Measurements from ENCODE around the gene DNAH5.
"Not testable (repeated sequence)": the region's sequence is repeated elsewhere in the genome, so short reads cannot be mapped to it uniquely, and the experiment has no call there.

The DNAH5 gene

GRCh38 chr5:13831351-13831750 is 113.1 kb downstream of the DNAH5 start:
- no peak for DNase-seq

- no peak for DNase-seq
Measured at GRCh38 chr5:13830536-13830935, 114.0 kb downstream of the DNAH5 start.

DNA sequence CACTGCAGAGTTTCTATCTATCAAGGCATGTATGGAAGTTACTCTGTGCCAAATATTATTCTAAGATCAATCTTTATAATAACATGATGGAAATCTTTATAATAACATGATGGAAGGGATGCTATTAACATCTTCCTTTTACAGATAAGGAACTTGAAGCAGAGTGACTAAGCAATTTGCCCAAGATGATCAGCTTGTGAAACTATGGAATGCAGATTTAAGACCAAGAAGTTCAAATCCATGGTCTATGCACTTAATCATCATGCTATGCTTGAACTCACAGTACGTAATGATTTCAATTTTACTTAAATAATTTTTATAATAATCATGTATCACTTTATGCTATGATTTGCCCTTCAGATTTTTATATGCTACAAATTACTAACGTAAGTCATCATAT is 123.1 kb downstream of the DNAH5 start:
- DNase-seq: no peak

DNA sequence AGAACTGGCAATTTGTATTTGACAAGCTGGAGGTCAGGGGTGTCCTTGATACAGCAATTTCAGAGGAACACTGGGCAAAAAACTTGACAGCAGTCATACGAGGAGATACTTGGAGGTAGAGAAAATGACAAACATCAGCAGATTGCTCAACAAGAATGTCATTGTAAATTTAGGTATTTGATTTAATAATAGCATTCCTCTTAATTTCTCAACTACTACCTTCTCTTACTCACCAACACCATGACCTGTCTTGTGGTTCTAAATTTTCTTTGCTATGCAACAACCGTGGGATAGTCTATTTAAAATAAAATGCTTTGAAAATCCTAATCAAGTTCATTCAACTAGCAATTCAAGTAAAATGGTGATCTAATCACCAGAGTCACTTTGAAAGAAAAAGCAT is 128.4 kb downstream of the DNAH5 start:
- DNase-seq: no peak

DNA sequence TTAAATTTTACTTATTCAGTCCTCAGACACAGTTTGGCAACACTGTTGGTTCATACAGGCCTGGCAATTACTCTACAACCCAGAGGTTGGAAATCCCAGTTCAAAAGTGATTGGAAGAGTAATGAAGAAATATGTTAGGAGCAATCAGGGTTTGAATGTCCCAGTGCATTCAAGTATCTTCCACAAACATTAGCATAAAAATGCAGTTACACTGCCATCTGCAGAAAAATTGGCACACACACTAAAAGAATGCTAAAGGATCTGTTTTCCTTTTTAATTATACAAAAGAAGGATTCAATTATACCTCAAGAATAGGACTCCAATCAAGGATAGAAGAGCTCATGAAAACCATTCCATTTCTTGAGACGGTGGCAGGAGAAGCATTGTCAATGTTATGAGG is 130.2 kb downstream of the DNAH5 start:
- no peak for DNase-seq

DNA sequence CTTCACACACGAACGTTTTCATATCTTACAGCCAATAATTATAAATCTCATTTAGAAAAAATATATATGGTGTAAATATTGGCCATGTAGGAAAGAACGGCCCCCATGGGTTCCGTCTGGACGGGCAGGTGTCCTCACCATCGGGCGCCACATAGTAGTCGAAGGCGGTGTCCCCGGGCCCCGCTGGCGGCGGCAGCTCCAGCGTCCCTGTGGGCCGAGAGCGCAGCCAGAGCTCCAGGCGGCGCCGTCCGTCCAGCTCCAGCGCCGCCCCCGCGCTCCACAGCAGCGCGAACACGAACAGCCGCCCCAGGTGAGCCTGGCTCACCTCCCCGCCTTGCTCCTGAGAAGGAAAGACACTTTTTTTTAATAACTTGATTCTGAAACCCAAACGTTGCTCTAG is 134.6 kb downstream of the DNAH5 start:
- DNase-seq: no peak

GRCh38 chr5:13804336-13804735 is 140.2 kb downstream of the DNAH5 start:
- no peak for DNase-seq

DNA sequence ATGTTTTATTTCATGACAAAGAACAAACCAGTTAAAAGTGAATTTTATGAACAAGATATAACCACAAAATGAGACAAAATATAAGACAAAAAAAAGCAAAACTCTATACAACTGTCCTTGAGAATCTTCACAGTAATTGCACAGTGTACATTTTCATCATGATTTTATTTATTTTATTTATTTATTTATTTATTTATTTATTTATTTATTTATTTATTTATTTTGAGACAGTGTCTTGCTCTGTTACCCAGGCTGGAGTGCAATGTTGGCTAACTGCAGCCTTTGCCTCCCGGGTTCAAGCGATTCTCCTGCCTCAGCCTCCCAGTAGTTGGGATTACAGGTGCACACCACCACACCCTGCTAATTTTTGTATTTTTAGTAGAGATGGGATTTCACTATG is 145.9 kb downstream of the DNAH5 start:
- DNase-seq: not testable (repeated sequence)

GRCh38 chr5:13785781-13786415 is 158.6 kb downstream of the DNAH5 start:
- DNase-seq: no peak

- DNase-seq: no peak
Measured at GRCh38 chr5:13783726-13784125, 160.8 kb downstream of the DNAH5 start.

DNA sequence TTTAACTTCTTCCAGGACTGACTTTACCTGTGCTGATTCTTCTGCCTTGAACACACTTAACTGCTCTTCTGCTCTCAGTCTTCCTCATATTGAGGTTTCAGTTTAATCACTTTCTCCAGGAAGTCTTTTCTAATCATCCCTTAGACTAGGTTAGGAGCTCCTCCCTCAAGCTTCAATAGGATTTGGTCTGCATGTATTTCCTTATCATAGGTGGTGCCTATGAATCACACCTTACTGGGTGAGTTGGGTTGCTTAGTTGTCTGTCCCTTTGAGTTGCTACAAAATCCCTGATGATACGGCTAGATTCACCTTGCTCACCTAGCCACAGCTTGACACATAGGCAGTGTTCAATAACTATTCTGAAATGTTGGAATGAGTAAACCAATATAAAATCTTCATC is 164.4 kb downstream of the DNAH5 start:
- DNase-seq: no peak

GRCh38 chr5:13773649-13774048 is 170.8 kb downstream of the DNAH5 start:
- no peak for DNase-seq

- DNase-seq: no peak
Measured at GRCh38 chr5:13771011-13771571, 173.4 kb downstream of the DNAH5 start.

DNA sequence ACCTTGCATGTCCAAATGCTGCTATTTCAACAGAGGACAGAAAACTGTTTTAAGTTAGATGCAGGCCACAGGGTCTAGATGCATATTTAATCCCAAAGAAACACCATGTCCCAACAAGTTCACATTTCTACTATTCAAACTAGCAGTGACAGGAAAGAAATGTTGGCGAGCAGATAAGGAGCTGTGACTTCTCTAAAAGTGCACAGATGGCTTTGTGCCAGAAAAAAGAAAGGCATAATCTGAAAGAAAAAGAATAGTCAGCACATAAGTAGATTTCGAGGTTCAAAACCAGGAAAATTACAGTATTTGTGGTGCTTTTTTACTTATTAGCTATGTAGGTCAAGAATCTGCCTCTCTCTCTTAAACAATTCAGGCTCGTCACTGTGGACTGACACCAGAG is 178.3 kb downstream of the DNAH5 start:
- DNase-seq: no peak

DNA sequence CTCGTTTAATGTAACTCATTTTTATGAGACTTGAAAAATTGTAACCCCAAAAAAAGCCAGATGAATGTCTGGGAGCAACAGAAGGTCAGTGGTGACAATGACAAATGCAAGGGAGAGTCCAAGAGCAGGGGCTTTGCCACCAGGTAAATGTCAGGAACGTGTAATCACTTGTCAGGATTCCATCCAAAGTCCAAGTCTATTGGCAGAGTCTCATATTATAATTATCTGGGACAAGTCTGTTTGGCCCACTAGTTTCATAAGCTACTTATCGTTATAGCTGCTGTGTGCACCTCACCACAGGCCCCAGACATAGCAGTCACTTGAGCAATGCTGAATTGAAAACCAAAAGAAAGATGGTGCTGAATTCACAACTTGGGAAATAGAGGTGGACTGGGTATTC is 180.8 kb downstream of the DNAH5 start:
- no peak for DNase-seq

- no peak for DNase-seq
Measured at GRCh38 chr5:13749766-13750165, 194.7 kb downstream of the DNAH5 start.

GRCh38 chr5:13746026-13746425 is 198.5 kb downstream of the DNAH5 start:
- no peak for DNase-seq

DNA sequence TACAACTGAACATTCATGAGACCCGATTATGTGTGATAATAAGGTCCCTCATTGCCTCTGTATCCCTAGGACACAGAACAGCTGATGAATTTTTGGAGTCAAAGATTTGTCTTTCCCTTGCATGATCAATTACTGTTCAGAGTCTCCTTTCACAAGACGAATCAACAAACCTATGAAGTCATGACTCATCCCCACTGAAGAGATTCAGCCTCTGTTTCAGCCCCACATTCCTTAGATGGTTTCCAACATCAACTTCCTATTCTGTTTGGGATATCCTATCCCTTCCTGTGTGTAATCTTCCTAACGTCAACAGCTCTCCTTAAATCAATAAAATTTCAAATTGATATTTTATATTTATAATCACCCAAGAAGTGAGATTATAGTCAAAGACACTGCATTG is 199.0 kb downstream of the DNAH5 start:
- no peak for DNase-seq

- DNase-seq: no peak
Measured at GRCh38 chr5:13740471-13740870, 204.0 kb downstream of the DNAH5 start.

DNA sequence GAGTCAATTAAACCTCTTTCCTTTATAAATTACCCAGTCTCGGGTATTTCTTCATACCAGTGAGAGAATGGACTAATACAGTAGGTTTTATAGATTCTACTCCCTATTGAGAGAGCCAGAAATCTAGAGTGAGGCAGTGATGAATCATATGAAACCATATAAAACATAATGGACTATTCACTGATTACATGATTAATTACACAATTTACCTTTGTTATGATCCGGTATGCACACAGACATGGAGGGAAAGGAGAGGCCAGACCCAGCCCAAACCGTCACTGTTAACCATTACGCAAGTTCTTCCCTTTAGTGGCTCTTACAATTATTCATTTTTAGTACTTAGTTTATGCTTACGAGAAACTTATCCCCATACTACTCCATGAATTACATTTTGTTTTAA is 205.0 kb downstream of the DNAH5 start:
- DNase-seq: no peak

- no peak for DNase-seq
Measured at GRCh38 chr5:13735691-13736090, 208.8 kb downstream of the DNAH5 start.

DNA sequence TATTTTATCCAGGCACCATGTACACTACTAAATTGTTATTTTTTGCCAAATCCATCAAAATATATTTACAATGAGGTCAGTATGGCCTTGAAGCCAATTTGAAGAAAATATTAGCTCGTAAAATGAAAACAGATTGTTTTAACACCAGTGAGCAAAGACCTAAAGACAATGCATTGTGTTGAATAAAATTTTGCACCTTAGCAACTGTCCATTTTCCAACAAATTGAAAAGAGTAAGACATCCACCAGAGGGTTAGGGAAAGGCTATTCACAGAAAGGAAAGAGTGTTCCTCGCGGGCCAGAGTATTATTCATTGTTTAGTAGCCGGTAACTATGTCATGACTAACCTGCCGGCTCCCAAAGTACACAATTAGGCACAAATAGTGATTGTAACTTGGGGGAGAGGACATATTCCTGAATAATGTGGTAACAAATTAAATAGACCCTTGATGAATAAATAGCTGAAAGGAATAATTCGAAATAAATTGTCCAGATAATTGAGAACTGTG is 213.3 kb downstream of the DNAH5 start:
- no peak for DNase-seq

DNA sequence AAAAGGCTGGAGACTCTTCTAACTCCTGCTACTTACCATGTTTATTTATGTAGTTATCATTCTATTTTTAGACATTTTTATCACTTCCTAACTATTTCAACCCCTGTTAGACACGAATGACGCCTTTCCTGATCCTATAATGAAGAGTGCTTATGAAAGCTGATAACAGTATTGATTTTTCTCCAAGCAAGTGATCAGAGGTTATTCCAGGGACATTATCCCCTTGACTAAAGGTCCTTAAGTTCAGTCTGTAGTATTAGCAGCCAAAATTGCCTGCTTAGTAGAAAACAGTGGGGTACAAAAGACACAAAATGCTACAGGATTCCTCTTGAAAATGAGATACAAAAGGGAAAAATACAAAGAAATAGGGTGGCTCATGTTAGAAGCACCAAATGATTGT is 235.6 kb downstream of the DNAH5 start:
- DNase-seq: no peak

GRCh38 chr5:13708432-13708831 is 236.1 kb downstream of the DNAH5 start:
- no peak for DNase-seq

DNA sequence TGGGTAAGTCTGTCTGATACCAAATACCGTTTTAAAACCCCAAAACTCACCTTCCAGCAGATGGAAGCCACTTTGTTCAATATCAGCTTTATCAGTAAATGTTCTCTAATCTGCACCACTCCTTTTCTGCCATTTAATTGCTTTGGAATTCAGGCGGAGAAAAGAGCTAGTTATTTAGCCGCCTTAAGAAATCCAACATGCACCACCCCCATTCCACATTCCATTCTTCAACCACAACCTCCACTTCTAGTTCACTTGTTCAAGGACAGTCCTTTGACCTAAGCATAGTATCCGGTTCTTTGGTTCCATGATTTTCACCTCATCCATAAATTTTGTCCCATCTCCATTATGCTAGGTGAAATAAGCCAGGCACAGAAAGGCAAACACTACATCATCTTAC is 240.1 kb downstream of the DNAH5 start:
- DNase-seq: no peak

All from DMS79 treated with DMSO at 0.1 percent for 48 hours (cell line).